SH-SY5Y (cell line): ENCODE results near the gene NLRC4.

Experiments used
- GATA2 ChIP-seq: IDR thresholded peaks from 2 replicates; pipeline ENCODE4 v1.6.1; 2011; ENCODE audit warnings: mild to moderate bottlenecking, low read depth, low read length
- GATA3 ChIP-seq: IDR thresholded peaks from 2 replicates; pipeline ENCODE4 v1.6.1; 2011; ENCODE audit warnings: low read depth, mild to moderate bottlenecking, low read length, moderate library complexity

DNA sequence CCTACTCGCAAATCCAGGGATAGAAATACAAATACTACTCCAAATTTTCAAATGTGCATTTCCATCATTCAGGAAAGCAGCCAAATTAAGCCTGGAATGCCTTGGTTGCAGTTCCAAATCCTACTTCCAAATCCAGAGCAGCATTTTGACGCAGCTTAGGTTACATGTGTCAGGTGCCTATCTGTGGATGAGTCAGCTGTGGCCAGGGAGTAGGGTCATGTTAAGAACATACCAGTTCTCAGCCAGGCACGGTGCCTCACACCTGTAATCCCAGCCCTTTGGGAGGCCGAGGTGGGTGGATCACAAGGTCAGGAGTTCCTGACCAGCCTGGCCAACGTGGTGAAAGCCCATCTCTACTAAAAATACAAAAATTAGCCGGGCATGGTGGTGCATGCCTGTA lies 82.0 kb downstream of the NLRC4 start:
- TF ChIP-seq GATA2 (no peak), GATA3 (no peak)
